K562 (cell line): ENCODE data around the gene FKRP. TPM values are rescaled to one million over a fixed set of nuclear protein-coding genes. Genes with fewer than 3 reads are reported as not detected.

ENCODE experiments used
- ETV6 ChIP-seq, 3 experiments: fragments of 150-350 bp in 1 of 3; sonication (generic) in 1 of 3; formaldehyde crosslinking in 1 of 3; IDR thresholded peaks; 2 replicates each; pipeline versions ENCODE4 v1.6.1 to v1.8.0; 2014 to 2022; ENCODE audit warnings: borderline replicate concordance in 2 of 3, low read depth in 2 of 3, antibody characterized with exemption in 1 of 3, low read length in 1 of 3, mild to moderate bottlenecking in 1 of 3, missing genetic modification reagents in 1 of 3
- FIP1L1 ChIP-seq: fragments of 200-400 bp; formaldehyde crosslinking; IDR thresholded peaks from 2 replicates; pipeline ENCODE4 v1.6.1; 2018; ENCODE audit warnings: mild to moderate bottlenecking, low read depth, low read length; ENCODE audit not compliant: poor library complexity, severe bottlenecking
- FOXM1 ChIP-seq, 2 experiments: fragments of 450-650 bp in 1 of 2; sonication (generic) in 1 of 2; formaldehyde crosslinking in 1 of 2; IDR thresholded peaks; 2 replicates each; pipeline versions ENCODE4 v1.6.1 to v1.9.0; 2017 to 2022; ENCODE audit warnings: low read depth in 2 of 2, mild to moderate bottlenecking in 2 of 2, missing genetic modification reagents in 1 of 2, moderate library complexity in 1 of 2
- NCOA1 ChIP-seq: fragments of 450-650 bp; IDR thresholded peaks from 2 replicates; pipeline ENCODE4 v1.6.1; 2016; ENCODE audit warnings: low read depth
- NCOA2 ChIP-seq, 2 experiments: fragments of 450-650 bp; IDR thresholded peaks; 2 replicates each; pipeline ENCODE4 v1.6.1; 2018; ENCODE audit warnings: mild to moderate bottlenecking in 2 of 2, moderate library complexity in 1 of 2; ENCODE audit not compliant: partially characterized antibody in 2 of 2
- PCBP2 ChIP-seq: fragments of 200-400 bp; formaldehyde crosslinking; IDR thresholded peaks from 2 replicates; pipeline ENCODE4 v1.6.1; 2018; ENCODE audit warnings: low read length, low read depth, mild to moderate bottlenecking, moderate library complexity; ENCODE audit not compliant: poor library complexity, severe bottlenecking
- U2AF2 ChIP-seq: fragments of 200-400 bp; formaldehyde crosslinking; optimal IDR thresholded peaks from 2 replicates; pipeline ENCODE3; 2017; ENCODE audit warnings: low read depth, mild to moderate bottlenecking, low read length
- ZNF232 ChIP-seq: sonication (generic); formaldehyde crosslinking; IDR thresholded peaks from 2 replicates; pipeline ENCODE4 v1.8.0; 2022; ENCODE audit warnings: mild to moderate bottlenecking, missing genetic modification reagents
- ZNF76 ChIP-seq: fragments of 250-450 bp; sonication (Bioruptor Pico); IDR thresholded peaks from 2 replicates; pipeline ENCODE4 v1.4.0; 2020; ENCODE audit warnings: mild to moderate bottlenecking, moderate library complexity, borderline replicate concordance
- polyA plus RNA-seq, 8 experiments: library from polyadenylated mRNA; depleted of rRNA in 4 of 8; stranded (reverse) in 5 of 8; unstranded in 3 of 8; fragments of >200 nt; fragmentation: Nextera tagmentation in 2 of 8; fragmentation: Illumina TruSeq in 1 of 8; extraction: Ambion mirVana in 2 of 8; extraction: Trizol in 1 of 8; gene quantifications; 2 replicates each; pipeline versions ENCODE4 v1.2.1 to v1.2.3, GENCODE V29; 2011 to 2014; ENCODE audit warnings: inconsistent platforms in 1 of 8, missing spikeins in 1 of 8
- total RNA-seq, 7 experiments: library from RNA; depleted of rRNA in 6 of 7; stranded (reverse); fragments of >200 nt in 6 of 7; fragmentation: Illumina TruSeq in 2 of 7; extraction: Trizol in 2 of 7; gene quantifications; 2 replicates each; pipeline versions ENCODE4 v1.2.1 to v1.2.3, GENCODE V29; 2011 to 2021; ENCODE audit warnings: low replicate concordance in 1 of 7
- TF ChIP-seq, protein P1 (sequence below), 3 experiments: IDR thresholded peaks in 2 of 3; conservative IDR thresholded peaks in 1 of 3; 2 replicates each; pipeline ENCODE4 v1.5.1; 2011 to 2012; ENCODE audit warnings: low read length in 3 of 3, mild to moderate bottlenecking in 3 of 3, control low read depth in 2 of 3, improper control_type of control experiment in 1 of 3, inconsistent platforms in 1 of 3, low read depth in 1 of 3, mixed read lengths in 1 of 3, moderate library complexity in 1 of 3; ENCODE audit not compliant: insufficient read depth in 2 of 3
- TF ChIP-seq, protein P2 (sequence below): fragments of 450-650 bp; IDR thresholded peaks from 2 replicates; pipeline ENCODE4 v1.6.1; 2016; ENCODE audit warnings: missing biosample characterization, missing genetic modification characterization
- TF ChIP-seq, protein P3 (sequence below): fragments of 200-800 bp; sonication (Bioruptor generic); IDR thresholded peaks from 2 replicates; pipeline ENCODE4 v1.6.1; 2016; ENCODE audit warnings: missing genetic modification characterization, missing compliant biosample characterization
- TF ChIP-seq, protein P4 (sequence below): sonication (generic); formaldehyde crosslinking; IDR thresholded peaks from 2 replicates; pipeline ENCODE4 v1.8.0; 2022; ENCODE audit warnings: mild to moderate bottlenecking, missing genetic modification reagents
- TF ChIP-seq, protein P5 (sequence below), 2 experiments: fragments of 250-450 bp in 1 of 2; fragments of 450-650 bp in 1 of 2; sonication (Bioruptor Pico) in 1 of 2; IDR thresholded peaks; 2 replicates each; pipeline versions ENCODE4 v1.6.1 to v1.8.0; 2016 to 2021; ENCODE audit warnings: mild to moderate bottlenecking in 2 of 2, moderate library complexity in 2 of 2, missing compliant biosample characterization in 1 of 2, missing genetic modification characterization in 1 of 2

Gene FKRP
- total and polyA plus RNA-seq, 9 of the 15 experiments (the other 6 are each of a cell fraction or from before 2014, with no cell fraction given) = 0.68 to 16.1 (median 6.5) TPM

DNA sequence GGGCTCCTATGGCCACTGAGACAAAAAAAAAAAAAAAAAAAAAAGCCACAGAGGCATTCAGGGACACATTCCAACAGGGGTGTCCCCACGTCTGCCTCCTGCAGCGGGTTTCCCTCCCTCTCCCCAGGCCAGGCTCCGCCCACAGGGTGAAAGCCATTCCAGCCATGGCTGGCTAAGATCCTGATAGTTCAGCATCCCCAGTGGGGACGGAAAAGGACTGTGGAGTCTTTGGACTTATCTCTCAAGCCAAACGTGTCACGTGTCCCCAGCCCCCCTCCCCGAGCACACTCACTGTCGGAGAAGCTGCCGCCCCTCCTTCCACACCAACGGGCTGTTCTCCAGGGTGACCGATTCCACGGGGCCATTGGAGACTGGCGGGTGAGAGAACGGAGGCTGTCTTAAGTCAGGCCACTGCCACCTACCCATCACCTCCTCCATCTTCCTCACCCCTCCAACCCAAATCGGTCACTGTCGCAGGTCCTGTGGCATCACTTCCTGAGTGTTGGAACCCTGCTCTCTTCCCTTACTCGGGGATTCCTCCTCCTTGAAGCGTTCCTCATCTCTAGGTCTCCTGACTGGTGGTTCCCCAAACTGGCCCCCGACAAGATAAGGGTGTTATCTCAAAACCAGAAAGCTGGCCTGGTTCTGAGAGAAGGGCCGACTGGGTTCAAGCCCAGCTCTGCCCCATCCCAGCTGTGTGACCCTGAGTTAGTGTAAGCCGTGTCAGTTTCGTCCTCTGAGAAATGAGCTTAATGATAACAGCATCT, 9.1 kb upstream of the FKRP start (continued):
- TF ChIP-seq, protein P1, sequence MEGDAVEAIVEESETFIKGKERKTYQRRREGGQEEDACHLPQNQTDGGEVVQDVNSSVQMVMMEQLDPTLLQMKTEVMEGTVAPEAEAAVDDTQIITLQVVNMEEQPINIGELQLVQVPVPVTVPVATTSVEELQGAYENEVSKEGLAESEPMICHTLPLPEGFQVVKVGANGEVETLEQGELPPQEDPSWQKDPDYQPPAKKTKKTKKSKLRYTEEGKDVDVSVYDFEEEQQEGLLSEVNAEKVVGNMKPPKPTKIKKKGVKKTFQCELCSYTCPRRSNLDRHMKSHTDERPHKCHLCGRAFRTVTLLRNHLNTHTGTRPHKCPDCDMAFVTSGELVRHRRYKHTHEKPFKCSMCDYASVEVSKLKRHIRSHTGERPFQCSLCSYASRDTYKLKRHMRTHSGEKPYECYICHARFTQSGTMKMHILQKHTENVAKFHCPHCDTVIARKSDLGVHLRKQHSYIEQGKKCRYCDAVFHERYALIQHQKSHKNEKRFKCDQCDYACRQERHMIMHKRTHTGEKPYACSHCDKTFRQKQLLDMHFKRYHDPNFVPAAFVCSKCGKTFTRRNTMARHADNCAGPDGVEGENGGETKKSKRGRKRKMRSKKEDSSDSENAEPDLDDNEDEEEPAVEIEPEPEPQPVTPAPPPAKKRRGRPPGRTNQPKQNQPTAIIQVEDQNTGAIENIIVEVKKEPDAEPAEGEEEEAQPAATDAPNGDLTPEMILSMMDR (IDR thresholded peaks at IDR 0.05 in 2 of 3, conservative IDR thresholded peaks at IDR 0.05 in 1 of 3; ENCODE audit: insufficient read depth in 2 of 3, low read depth in 1 of 3, low read length in 3 of 3) = no peak
- TF ChIP-seq U2AF2 = no peak
- no peak for TF ChIP-seq ZNF76 (CRISPR knock-in tag)
- no peak for TF ChIP-seq ETV6 (IDR thresholded peaks at IDR 0.05; ENCODE audit: borderline replicate concordance in 1 of 2, low read depth in 2 of 2, low read length in 1 of 2)
- no peak for TF ChIP-seq ETV6 (CRISPR knock-in tag; IDR thresholded peaks at IDR 0.05; ENCODE audit: borderline replicate concordance)
- TF ChIP-seq, protein P2, sequence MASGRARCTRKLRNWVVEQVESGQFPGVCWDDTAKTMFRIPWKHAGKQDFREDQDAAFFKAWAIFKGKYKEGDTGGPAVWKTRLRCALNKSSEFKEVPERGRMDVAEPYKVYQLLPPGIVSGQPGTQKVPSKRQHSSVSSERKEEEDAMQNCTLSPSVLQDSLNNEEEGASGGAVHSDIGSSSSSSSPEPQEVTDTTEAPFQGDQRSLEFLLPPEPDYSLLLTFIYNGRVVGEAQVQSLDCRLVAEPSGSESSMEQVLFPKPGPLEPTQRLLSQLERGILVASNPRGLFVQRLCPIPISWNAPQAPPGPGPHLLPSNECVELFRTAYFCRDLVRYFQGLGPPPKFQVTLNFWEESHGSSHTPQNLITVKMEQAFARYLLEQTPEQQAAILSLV = no peak
- TF ChIP-seq FOXM1 (IDR thresholded peaks at IDR 0.05; ENCODE audit: low read depth) = no peak
- no peak for TF ChIP-seq FOXM1 (CRISPR knock-in tag; IDR thresholded peaks at IDR 0.05; ENCODE audit: low read depth)
- TF ChIP-seq NCOA2 (IDR thresholded peaks at IDR 0.05; ENCODE audit: partially characterized antibody in 2 of 2) = no peak
- TF ChIP-seq PCBP2 = no peak
- no peak for TF ChIP-seq NCOA1
- TF ChIP-seq, protein P3, sequence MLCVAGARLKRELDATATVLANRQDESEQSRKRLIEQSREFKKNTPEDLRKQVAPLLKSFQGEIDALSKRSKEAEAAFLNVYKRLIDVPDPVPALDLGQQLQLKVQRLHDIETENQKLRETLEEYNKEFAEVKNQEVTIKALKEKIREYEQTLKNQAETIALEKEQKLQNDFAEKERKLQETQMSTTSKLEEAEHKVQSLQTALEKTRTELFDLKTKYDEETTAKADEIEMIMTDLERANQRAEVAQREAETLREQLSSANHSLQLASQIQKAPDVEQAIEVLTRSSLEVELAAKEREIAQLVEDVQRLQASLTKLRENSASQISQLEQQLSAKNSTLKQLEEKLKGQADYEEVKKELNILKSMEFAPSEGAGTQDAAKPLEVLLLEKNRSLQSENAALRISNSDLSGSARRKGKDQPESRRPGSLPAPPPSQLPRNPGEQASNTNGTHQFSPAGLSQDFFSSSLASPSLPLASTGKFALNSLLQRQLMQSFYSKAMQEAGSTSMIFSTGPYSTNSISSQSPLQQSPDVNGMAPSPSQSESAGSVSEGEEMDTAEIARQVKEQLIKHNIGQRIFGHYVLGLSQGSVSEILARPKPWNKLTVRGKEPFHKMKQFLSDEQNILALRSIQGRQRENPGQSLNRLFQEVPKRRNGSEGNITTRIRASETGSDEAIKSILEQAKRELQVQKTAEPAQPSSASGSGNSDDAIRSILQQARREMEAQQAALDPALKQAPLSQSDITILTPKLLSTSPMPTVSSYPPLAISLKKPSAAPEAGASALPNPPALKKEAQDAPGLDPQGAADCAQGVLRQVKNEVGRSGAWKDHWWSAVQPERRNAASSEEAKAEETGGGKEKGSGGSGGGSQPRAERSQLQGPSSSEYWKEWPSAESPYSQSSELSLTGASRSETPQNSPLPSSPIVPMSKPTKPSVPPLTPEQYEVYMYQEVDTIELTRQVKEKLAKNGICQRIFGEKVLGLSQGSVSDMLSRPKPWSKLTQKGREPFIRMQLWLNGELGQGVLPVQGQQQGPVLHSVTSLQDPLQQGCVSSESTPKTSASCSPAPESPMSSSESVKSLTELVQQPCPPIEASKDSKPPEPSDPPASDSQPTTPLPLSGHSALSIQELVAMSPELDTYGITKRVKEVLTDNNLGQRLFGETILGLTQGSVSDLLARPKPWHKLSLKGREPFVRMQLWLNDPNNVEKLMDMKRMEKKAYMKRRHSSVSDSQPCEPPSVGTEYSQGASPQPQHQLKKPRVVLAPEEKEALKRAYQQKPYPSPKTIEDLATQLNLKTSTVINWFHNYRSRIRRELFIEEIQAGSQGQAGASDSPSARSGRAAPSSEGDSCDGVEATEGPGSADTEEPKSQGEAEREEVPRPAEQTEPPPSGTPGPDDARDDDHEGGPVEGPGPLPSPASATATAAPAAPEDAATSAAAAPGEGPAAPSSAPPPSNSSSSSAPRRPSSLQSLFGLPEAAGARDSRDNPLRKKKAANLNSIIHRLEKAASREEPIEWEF (CRISPR knock-in tag) = no peak
- TF ChIP-seq, protein P4, sequence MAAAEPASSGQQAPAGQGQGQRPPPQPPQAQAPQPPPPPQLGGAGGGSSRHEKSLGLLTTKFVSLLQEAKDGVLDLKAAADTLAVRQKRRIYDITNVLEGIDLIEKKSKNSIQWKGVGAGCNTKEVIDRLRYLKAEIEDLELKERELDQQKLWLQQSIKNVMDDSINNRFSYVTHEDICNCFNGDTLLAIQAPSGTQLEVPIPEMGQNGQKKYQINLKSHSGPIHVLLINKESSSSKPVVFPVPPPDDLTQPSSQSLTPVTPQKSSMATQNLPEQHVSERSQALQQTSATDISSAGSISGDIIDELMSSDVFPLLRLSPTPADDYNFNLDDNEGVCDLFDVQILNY = no peak
- TF ChIP-seq, protein P5, sequence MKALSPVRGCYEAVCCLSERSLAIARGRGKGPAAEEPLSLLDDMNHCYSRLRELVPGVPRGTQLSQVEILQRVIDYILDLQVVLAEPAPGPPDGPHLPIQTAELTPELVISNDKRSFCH (CRISPR knock-in tag; IDR thresholded peaks at IDR 0.05) = no peak
- TF ChIP-seq, protein P5 (tag; IDR thresholded peaks at IDR 0.05) = no peak
- no peak for TF ChIP-seq ZNF232 (CRISPR knock-in tag)
- no peak for TF ChIP-seq FIP1L1
